ENCODE measurements around the gene LIAS.
"Not testable (repeated sequence)": the region's sequence is repeated elsewhere in the genome, so short reads cannot be mapped to it uniquely, and the experiment has no call there.

LIAS gene

GRCh38 chr4:39458505-39459300 is at the start of gene LIAS, which contains the start of gene RPL9:
TSS of gene LIAS (plus strand) at chr4:39459056. CDS start at chr4:39459118, 62 bp downstream.
TSS of gene RPL9 (minus strand) at chr4:39458922. CDS start at chr4:39458439, 483 bp downstream.
- peak; percentile 97 to 98 for DNase-seq

DNA sequence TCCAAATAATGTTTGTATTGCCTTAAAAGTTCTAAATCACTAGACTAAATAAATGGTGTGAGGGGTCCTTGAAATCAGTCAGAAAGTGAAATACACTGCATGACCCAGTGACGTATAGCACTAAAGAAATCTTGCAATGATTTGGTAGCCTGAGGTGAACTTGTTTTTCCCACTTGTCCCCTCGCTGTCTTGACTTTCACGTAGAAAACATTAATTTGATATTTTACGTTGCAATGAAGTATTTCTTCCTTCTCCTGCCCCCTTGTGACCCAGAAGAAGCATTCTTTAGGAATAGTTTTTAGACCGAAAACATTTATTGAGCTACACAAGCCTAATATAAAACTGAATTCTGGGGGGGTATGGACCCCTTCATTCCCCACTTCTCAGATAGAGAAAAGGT is 48.4 kb upstream of the LIAS start:
- DNase-seq = no peak

GRCh38 chr4:39411561-39411960 is 47.3 kb upstream of the LIAS start:
- DNase-seq = not testable (repeated sequence)

GRCh38 chr4:39415678-39416283 is 43.1 kb upstream of the LIAS start:
- DNase-seq = no peak

GRCh38 chr4:39422247-39422646 is 36.6 kb upstream of the LIAS start:
- DNase-seq = no peak

DNA sequence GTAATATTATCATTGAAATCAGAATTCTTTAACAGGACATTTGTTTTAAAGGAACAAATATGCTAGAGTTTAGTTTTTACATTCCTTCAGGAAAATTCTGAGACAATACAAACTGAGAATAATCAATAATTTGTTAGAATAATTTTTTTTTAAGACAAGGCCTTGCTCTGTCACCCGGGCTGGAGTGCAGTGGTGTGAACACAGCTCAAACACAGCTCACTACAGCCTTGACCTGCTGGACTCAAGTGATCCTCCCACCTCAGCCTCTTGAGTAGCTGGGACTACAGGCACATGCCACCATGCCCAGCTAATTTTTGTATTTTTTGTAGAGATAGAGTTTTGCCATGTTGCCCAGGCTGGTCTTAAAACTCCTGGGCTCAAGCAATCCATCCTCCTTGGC is 33.6 kb upstream of the LIAS start:
- not testable (repeated sequence) for DNase-seq

DNA sequence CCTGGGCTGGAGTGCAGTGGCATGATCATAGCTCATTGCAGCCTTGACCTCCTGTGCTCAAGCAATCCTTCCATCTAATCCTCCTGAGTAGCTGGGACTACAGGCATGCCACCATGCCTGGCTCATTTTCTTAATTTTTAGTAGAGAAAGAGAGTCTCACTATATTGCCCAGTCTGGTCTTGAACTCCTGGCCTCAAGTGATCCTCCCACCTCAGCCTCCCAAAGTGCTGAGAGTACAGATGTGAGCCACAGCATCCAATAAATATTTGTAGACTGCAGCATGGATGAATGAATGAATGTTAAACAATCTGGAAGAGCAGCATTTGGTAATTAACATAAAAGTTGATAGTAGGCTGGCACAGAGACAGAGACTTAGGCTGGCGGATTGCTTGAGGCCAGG is 32.1 kb upstream of the LIAS start:
- no peak for DNase-seq

GRCh38 chr4:39427520-39428114 is 31.2 kb upstream of the LIAS start:
- DNase-seq = no peak

DNA sequence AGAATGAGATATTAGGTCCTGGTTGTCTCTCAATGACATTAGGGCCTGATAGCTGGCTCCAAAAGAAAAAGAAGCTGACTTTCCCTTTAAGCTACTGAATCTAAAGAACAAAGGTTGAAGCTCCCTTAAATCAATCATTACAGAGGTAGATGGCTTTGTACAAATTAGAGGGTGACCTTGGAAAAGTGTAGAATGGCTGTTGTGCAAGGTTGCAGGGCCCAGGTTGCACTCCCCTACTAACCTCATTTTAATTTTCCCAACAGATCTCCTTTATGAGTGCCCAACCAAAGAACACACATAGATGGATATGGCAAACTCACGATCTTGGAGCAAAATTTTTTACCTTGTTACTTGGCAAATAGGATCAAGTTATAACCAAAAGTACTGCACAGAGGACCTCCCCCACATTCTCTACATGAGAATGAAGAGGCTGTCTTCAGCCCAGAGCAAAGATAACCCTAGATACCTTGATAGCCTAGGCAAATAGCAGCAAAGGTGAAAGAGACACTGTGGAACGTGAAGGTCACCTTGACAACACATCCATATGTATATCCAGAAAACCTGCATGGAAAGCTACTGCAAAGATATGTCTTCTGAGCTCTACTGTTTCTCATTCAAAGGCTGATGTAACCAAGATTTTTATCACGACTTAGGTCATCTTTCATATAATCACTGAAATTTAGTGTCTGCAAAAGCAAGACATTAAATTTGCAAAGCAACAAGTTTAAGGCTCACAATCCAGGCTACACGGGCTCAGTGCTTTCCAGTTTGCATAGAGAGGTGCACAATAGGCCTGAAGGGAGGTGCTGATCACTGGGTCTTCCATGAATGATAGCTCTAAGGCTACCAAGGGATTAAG is 29.2 kb upstream of the LIAS start:
- DNase-seq = no peak

GRCh38 chr4:39433878-39434492 is 24.9 kb upstream of the LIAS start:
- no peak for DNase-seq

DNA sequence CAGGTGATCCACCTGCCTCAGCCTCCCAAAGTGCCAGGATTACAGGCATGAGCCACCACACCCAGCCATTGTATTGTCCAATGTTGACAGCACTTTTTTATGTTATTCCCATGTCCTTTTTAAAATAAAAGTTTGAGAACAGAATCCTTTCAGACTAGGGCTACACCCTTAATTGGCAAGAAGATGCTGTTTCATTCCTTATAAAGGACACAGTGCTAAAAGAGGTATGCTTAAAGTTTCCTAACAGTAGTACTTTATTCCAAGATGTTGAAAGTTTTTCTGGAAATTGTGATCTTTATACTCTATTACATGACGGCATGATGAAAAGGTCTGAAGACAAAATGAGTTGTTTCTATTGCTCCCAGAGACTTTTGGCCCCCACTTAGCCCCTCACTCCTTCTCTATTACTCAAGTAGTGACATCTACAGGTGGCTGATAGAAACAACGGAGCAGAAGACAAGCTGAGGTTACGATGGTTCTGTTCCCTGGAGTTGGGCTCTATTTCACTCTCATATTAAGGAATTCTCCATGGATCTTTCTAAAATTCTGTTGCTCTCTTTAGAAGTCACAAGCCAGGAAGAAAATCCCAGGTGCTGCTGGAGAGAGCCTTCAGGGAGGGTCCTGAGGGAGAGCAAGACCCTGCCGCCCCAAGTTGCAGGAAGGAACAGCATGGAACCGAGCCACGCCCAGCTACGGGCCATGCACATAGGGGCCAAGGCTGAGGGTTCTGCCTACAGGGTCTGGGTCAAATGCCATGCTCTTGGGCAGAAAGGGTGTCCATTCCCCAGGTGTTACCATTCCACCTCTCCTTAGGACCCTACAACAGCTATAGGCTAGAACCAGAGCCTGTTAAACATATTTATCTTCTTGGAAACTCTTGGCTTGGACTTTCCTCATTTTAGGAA is 22.9 kb upstream of the LIAS start:
- peak in 1 of 2 experiments; percentile 13 for DNase-seq

- DNase-seq = no peak
Observed at GRCh38 chr4:39441593-39441992, 17.3 kb upstream of the LIAS start.

DNA sequence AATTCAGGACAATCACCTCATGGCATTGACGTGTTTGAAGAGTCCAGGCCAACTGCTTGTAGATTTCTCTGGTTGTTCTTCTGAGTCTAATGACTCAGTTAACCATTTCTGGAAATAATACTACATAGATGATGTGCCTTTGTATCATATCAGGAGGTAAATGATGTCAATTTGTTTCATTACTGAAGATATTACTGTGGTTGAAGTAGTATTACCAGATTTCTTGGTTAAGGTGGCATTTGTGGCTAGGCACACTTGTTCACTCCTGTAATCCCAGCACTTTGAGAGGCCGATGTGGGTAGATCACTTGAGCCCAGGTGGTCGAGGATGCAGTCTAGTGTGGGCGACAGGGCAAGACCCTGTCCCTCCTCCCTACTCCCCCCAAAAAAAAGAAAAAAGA is 15.9 kb upstream of the LIAS start:
- DNase-seq = no peak

DNA sequence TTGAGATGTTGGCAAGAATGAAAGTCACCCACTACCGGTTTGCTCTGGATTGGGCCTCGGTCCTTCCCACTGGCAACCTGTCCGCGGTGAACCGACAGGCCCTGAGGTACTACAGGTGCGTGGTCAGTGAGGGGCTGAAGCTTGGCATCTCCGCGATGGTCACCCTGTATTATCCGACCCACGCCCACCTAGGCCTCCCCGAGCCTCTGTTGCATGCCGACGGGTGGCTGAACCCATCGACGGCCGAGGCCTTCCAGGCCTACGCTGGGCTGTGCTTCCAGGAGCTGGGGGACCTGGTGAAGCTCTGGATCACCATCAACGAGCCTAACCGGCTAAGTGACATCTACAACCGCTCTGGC is 12.4 kb upstream of the LIAS start:
- DNase-seq = no peak

- no peak for DNase-seq
Observed at GRCh38 chr4:39446842-39447573, 11.8 kb upstream of the LIAS start.

- no peak for DNase-seq
Observed at GRCh38 chr4:39450618-39451017, 8.2 kb upstream of the LIAS start.

GRCh38 chr4:39451423-39452023 is 7.3 kb upstream of the LIAS start:
- DNase-seq = no peak

- DNase-seq = no peak
Observed at GRCh38 chr4:39452153-39452859, 6.5 kb upstream of the LIAS start.

DNA sequence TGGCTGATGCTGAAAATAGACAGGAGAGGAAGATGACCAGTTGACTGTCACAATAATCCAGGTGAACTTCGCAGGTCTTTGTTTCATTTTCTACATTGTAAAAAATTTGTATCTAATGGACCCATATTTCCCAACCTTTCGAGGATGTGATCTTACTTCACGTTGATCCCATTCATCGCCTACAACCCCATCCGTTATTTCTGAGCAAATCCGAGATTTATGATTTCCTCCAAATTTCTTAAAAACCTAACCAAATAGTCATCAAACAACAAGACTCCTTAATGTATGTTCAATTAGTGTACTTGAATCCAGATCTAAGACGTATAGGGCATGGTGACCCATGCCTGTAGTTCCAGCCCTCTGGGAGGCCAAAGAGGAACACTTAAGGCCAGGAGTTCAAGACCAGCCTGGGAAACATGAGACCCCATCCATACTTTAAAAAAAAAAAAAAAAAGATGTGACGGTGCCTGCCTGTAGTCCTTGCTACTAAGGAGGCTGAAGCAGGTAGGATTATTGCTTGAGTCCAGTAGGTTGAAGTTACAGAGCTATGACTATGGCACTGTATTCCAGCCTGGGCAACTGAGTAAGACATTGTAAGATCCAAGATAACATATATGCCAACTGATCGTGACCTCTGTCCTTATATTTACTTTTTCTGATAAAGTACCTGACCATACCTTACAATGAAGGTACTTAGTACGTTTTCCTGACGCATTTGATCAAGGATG is 5.8 kb upstream of the LIAS start:
- DNase-seq = no peak
